ENCODE measurements around the gene OR2T3.
"Not testable (repeated sequence)": the region's sequence is repeated elsewhere in the genome, so short reads cannot be mapped to it uniquely, and the experiment has no call there.

DNA sequence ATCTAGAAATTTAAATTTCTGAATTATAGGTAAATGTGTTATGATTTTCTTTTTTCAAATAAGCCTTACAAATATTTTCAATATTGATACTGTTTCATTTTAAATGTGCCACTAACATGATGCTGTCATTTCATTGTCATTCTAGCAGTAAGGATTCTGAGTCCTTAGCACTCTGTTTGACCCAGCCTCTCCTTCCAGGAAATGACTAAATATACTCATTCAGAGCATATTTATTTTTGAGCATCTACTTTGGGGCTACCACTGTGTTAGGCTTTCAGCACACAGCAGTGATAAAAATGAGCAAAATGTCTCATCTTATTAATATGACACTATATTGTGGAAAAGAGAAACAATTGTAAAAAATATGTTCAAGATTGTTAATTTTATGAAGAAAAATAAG is 37.1 kb downstream of the OR2T3 start:
- TF ChIP-seq, protein P1, sequence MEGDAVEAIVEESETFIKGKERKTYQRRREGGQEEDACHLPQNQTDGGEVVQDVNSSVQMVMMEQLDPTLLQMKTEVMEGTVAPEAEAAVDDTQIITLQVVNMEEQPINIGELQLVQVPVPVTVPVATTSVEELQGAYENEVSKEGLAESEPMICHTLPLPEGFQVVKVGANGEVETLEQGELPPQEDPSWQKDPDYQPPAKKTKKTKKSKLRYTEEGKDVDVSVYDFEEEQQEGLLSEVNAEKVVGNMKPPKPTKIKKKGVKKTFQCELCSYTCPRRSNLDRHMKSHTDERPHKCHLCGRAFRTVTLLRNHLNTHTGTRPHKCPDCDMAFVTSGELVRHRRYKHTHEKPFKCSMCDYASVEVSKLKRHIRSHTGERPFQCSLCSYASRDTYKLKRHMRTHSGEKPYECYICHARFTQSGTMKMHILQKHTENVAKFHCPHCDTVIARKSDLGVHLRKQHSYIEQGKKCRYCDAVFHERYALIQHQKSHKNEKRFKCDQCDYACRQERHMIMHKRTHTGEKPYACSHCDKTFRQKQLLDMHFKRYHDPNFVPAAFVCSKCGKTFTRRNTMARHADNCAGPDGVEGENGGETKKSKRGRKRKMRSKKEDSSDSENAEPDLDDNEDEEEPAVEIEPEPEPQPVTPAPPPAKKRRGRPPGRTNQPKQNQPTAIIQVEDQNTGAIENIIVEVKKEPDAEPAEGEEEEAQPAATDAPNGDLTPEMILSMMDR (IDR thresholded peaks at IDR 0.05) = not testable (repeated sequence)
- not testable (repeated sequence) for TF ChIP-seq POLR2AphosphoS5, POLR2A, EP300 (IDR thresholded peaks at IDR 0.05)
